ENCODE measurements around the gene GPR152.

GPR152 gene

DNA sequence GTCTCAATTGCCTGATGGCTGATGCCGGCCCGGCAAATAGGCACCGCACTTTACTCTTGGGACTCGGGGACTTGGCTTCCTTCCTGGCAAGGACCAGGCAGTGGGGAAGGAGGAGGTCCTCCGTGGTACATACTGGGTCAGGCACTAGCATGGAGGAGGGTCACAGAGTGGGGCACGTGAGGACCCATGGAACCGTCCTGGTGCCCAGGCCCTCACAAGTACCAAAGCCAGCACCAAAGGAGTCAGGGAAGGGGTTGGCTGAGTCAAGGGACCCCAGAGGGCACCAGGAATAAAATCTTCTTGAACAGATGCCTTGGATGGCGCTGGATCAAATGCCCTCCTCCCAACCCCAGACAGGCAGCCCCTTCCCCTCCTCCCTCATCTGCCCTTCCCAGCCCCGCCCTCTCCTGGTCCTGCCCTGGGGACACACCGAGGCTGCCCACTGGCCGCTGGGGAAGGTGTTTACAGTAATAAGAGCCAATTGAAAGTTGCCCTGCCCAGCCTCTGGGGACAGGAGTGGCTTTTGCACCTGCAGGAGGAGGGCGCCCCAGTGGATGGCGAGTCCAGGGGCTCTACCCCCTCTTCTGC, 42.7 kb downstream of the GPR152 start:
- Histone ChIP-seq H3K4me2 (no peak overlapping the region), H3K4me3 (IDR thresholded peaks at IDR 0.05; ENCODE audit: insufficient read depth, low read depth, low read length) (no peak overlapping the region), H3K79me2 (ENCODE audit: insufficient read depth, low read depth) (no peaks in the 10 kb centered on the region), H3K36me3 (ENCODE audit: insufficient read depth) (no peaks in the 10 kb centered on the region), H3K27ac (no peak overlapping the region), H3K4me1 (ENCODE audit: low read depth, poor library complexity, severe bottlenecking) (no peaks in the 10 kb centered on the region), H2AFZ (ENCODE audit: low read depth) (no peak overlapping the region), H3K27me3 (ENCODE audit: insufficient read depth, low read depth) (peaks cover 14% of the 10 kb centered on the region; the same call in 1 of the 2 replicates), H3K9ac (no peak overlapping the region), H4K20me1 (ENCODE audit: insufficient read depth) (no peaks in the 10 kb centered on the region)
- TF ChIP-seq, protein P1, sequence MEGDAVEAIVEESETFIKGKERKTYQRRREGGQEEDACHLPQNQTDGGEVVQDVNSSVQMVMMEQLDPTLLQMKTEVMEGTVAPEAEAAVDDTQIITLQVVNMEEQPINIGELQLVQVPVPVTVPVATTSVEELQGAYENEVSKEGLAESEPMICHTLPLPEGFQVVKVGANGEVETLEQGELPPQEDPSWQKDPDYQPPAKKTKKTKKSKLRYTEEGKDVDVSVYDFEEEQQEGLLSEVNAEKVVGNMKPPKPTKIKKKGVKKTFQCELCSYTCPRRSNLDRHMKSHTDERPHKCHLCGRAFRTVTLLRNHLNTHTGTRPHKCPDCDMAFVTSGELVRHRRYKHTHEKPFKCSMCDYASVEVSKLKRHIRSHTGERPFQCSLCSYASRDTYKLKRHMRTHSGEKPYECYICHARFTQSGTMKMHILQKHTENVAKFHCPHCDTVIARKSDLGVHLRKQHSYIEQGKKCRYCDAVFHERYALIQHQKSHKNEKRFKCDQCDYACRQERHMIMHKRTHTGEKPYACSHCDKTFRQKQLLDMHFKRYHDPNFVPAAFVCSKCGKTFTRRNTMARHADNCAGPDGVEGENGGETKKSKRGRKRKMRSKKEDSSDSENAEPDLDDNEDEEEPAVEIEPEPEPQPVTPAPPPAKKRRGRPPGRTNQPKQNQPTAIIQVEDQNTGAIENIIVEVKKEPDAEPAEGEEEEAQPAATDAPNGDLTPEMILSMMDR (conservative IDR thresholded peaks at IDR 0.05; ENCODE audit: low read depth, low read length) = no peak

DNA sequence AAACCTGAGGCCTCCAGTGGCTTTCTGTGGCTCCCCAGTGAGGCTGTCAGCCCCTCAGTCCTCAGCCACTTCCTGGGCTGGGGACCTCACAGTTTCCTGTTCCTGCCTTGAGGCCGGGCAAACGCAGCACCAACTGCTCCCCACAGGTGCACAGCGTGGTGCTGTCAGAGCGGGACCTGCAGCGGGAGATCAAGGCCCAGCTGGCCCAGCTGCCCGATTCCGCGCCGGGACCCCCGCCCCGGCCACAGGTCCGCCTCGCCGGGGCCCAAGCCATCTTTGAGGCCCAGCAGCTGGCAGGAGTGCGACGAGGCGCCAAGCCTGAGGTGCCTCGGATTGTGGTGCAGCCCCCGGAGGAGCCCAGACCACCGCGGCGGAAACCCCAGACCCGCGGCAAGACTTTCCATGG, 43.3 kb downstream of the GPR152 start:
- Histone ChIP-seq H3K4me3 (IDR thresholded peaks at IDR 0.05; ENCODE audit: insufficient read depth, low read depth, low read length) (no peak overlapping the region), H3K4me2 (no peak overlapping the region), H3K36me3 (ENCODE audit: insufficient read depth) (no peaks in the 10 kb centered on the region), H4K20me1 (ENCODE audit: insufficient read depth) (no peaks in the 10 kb centered on the region), H2AFZ (ENCODE audit: low read depth) (no peak overlapping the region), H3K27ac (no peak overlapping the region), H3K9ac (no peak overlapping the region), H3K4me1 (ENCODE audit: low read depth, poor library complexity, severe bottlenecking) (no peaks in the 10 kb centered on the region), H3K27me3 (ENCODE audit: insufficient read depth, low read depth) (peaks cover 12% of the 10 kb centered on the region; the same call in 1 of the 2 replicates), H3K79me2 (ENCODE audit: insufficient read depth, low read depth) (no peaks in the 10 kb centered on the region)
- TF ChIP-seq, protein P1 (conservative IDR thresholded peaks at IDR 0.05; ENCODE audit: low read depth, low read length) = no peak

DNA sequence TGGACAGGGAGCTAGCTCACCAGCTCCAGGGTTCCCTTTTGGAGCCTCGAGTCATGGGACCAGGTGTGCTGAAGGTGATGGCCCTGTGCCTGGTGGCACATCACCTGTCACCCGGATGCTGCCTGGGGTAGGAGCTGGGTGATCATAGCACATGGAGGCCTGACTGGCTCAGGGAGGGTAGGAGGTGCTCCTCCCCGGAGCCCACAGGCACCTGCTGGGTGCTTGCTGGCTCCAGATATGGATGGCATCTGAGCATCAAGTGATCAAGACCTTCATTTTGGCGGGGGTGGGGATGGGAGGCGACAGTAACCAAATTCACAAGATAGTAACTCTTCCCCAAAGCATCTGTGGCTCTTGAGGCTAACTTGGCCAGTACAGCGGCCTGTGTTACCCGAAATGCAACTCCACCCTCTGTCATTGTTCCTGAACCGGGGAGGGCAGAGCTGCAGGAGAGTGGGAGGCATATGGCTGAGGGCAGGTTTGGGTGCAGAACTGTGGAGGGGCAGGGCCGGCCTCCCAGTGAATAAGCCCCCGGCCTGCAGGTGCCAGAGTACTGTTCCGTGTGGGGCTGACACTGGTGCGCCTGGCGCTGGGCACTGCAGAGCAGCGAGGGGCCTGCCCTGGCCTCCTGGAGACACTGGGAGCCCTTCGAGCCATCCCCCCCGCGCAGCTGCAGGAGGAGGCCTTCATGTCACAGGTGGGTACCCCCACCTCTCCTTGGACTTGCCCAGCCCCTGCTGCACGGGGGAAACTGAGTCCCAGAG, 43.9 kb downstream of the GPR152 start:
- TF ChIP-seq, protein P1 (conservative IDR thresholded peaks at IDR 0.05; ENCODE audit: low read depth, low read length) = no peak
- Histone ChIP-seq H3K4me3 (IDR thresholded peaks at IDR 0.05; ENCODE audit: insufficient read depth, low read depth, low read length) (no peak overlapping the region), H3K36me3 (ENCODE audit: insufficient read depth) (no peaks in the 10 kb centered on the region), H3K27me3 (ENCODE audit: insufficient read depth, low read depth) (peaks cover 10% of the 10 kb centered on the region; the same call in 1 of the 2 replicates), H3K9ac (no peak overlapping the region), H3K27ac (no peak overlapping the region), H2AFZ (ENCODE audit: low read depth) (no peak overlapping the region), H3K4me2 (no peak overlapping the region), H3K4me1 (ENCODE audit: low read depth, poor library complexity, severe bottlenecking) (no peaks in the 10 kb centered on the region), H3K79me2 (ENCODE audit: insufficient read depth, low read depth) (no peaks in the 10 kb centered on the region), H4K20me1 (ENCODE audit: insufficient read depth) (no peaks in the 10 kb centered on the region)

DNA sequence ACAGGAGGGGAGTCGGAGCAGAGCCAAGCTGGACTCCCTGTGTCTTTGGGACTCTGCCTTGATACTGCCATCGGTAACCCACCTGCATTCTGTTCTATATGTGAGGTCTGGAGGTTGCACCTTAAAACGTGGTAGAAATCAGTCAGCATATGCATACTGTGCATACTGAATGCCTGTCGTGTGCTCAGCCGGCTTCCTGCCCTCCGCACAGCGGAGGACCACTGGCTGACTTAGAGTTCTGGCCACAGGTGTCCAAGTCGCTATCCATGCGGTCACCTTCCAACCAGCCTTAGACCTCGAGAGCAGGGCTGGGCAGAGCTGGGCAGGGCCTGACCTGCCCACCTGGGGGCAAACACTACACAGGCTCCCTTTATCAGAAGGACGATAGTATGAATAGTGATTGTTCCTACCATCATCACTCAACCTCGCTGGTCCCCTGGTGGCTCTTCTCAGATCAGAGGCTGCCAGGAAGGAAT, 44.8 kb downstream of the GPR152 start:
- TF ChIP-seq, protein P1 (conservative IDR thresholded peaks at IDR 0.05; ENCODE audit: low read depth, low read length) = no peak
- Histone ChIP-seq H3K4me3 (IDR thresholded peaks at IDR 0.05; ENCODE audit: insufficient read depth, low read depth, low read length) (no peak overlapping the region), H3K27me3 (ENCODE audit: insufficient read depth, low read depth) (peaks cover 8% of the 10 kb centered on the region; the same call in 1 of the 2 replicates), H3K4me1 (ENCODE audit: low read depth, poor library complexity, severe bottlenecking) (no peaks in the 10 kb centered on the region), H3K4me2 (no peak overlapping the region), H4K20me1 (ENCODE audit: insufficient read depth) (no peaks in the 10 kb centered on the region), H3K79me2 (ENCODE audit: insufficient read depth, low read depth) (no peaks in the 10 kb centered on the region), H3K9ac (no peak overlapping the region), H2AFZ (ENCODE audit: low read depth) (no peak overlapping the region), H3K27ac (no peak overlapping the region), H3K36me3 (ENCODE audit: insufficient read depth) (no peaks in the 10 kb centered on the region)

Data from KMS-11 (cell line).